HG03039 (cell line): ENCODE measurements around the gene NRP2.
A peak's percentile ranks its signal among the peaks of the same experiment; 100 is the strongest.

ENCODE experiments used
- ATAC-seq: cut with Tn5 transposase; IDR thresholded peaks from one replicate; pipeline ENCODE4 v1.9.1; 2021; ENCODE audit warnings: mild to moderate bottlenecking, moderate library complexity; ENCODE audit not compliant: unreplicated experiment

Gene NRP2

GRCh38 chr2:205682239-205682970, at the start of gene NRP2:
NRP2 (plus strand) TSS chr2:205682501; CDS start chr2:205683291, 790 bp downstream.
- ATAC-seq, result peak; percentile 54

DNA sequence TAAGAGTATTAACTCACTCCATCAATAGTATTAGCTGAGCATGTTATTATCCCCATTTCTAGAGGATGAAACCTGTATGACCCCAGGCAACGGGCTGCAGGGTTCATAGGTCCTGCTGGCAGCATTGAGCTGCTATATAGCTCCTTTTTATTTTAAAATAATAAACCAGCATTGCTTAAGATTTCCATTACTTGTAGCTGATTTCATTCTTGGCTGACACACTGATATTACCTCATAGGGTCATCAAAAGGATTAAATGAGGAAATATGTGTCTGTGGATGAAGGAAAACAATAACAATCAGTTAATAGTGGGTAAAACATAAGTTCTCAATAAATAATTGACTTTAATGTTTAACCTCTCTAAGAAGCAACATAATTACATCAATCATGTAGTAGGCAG, 48.3 kb upstream of the NRP2 start:
- no peak for ATAC-seq

DNA sequence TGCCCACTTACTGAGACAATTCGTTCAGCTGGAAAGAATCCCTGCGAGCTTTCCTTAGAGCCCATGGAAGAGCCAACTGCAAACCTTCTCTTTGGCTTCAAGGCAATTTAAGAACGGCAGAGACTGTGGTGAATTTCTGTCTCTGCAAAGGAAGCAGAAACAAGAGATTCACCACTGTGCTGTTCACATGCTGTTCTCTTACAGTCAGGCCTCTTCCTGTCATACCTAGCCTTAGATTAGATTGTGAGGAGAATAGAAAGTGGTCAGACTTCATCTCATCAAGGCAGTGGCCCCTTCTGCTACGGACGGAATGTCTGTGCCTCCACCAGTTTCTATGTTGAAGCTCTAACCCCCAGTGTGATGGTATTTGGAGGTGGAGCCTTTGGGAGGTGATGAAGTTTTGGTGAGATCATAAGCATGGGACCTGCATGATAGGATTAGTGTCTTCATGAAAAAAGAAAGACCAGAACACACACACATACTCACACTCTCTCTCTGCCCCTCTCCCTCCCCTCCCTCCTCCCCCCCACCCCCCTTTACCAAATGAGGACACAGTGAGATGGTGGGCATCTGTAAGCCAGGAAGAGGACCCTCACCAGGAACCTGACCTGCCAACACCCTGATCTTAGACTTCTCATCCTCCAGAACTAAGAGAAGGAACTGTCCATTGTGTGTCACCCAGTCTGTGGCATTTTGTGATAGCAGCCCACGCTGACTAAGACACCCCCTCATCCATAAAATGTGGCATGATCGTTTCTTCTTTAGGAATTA, 45.6 kb upstream of the NRP2 start:
- no peak for ATAC-seq

- ATAC-seq, result no peak
Observed at GRCh38 chr2:205637320-205637602, 45.0 kb upstream of the NRP2 start.

- no peak for ATAC-seq
Observed at GRCh38 chr2:205637779-205638503, 44.4 kb upstream of the NRP2 start.

- ATAC-seq, result no peak
Observed at GRCh38 chr2:205640716-205641115, 41.6 kb upstream of the NRP2 start.

GRCh38 chr2:205642599-205643356, 39.5 kb upstream of the NRP2 start:
- no peak for ATAC-seq

DNA sequence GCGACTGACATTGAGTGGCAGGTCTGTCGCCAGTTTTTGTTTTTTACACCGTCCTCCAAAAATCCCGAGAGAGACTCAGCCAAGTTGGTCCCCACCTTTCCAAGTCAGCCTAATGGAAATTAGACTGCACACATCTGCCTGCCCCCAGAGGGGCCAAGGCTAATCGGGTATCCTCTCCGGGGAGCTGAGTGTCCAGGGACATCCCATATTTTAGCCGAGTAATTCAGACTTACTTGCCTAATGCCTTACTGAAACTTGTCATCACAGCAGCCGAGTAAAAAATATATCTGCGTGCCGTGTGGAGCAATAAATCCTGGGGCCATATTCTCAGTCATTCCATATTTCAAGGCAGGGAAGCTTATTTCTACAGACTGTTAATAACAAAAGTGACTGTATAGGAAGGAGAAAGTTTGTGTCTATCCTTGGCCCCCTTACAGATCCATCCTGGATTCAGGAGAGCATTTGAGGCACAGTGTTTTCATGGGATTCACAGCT, 38.9 kb upstream of the NRP2 start:
- no peak for ATAC-seq

- no peak for ATAC-seq
Observed at GRCh38 chr2:205644018-205644417, 38.3 kb upstream of the NRP2 start.

- peak; percentile 98 for ATAC-seq
Observed at GRCh38 chr2:205646680-205647079, 35.6 kb upstream of the NRP2 start.

GRCh38 chr2:205650450-205650849, 31.9 kb upstream of the NRP2 start:
- no peak for ATAC-seq

GRCh38 chr2:205650931-205651330, 31.4 kb upstream of the NRP2 start:
- no peak for ATAC-seq

- no peak for ATAC-seq
Observed at GRCh38 chr2:205651719-205652118, 30.6 kb upstream of the NRP2 start.

GRCh38 chr2:205654878-205655605, 27.3 kb upstream of the NRP2 start:
- no peak for ATAC-seq

GRCh38 chr2:205655779-205656456, 26.4 kb upstream of the NRP2 start:
- no peak for ATAC-seq

GRCh38 chr2:205656461-205656860, 25.8 kb upstream of the NRP2 start:
- no peak for ATAC-seq

GRCh38 chr2:205656941-205657340, 25.4 kb upstream of the NRP2 start:
- no peak for ATAC-seq

DNA sequence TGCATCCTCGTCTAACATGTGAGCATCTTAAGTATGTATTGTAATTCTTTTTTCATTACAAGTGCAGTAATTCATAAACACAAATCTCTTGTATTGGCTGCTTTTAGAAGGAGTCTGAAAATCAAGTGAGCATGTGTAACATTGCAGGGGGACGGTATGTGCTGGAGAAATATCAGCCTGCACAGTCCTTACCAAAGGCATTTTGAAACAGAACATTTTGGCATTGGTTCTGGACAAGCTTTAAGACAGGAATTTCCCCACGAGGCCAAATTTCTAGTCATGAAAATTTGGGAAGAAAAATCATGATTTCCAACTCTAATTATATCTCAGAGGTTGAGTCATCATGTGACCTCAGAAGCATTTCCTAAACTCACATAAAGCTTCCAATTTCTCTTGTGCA, 24.7 kb upstream of the NRP2 start:
- ATAC-seq, result no peak

- no peak for ATAC-seq
Observed at GRCh38 chr2:205658068-205658467, 24.2 kb upstream of the NRP2 start.

DNA sequence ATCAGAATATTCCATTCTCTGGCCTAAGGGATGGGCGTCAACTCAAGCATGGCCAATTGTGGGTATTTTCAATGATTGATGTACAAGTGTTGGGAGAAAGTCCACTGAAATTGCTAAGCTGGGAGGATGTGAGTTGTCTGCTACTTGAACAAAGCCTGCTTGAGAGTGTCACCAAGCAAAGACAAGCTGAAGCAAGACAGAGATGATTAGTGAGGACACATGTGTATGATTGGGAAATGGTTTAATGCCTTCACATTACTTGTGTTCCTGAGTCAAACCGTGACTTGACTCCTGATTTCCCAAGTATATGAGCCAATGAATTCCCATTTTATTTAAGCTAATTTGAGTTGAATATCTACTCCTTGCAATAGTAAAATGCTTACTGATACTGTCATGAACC, 23.7 kb upstream of the NRP2 start:
- no peak for ATAC-seq
